Neuronal stem cell (in vitro differentiated cells): ENCODE measurements around the gene DTL.
A peak's percentile ranks its signal among the peaks of the same experiment; 100 is the strongest.

Experiments
- DNase-seq: peaks from one replicate; pipeline ENCODE4 v3.0.0-alpha.2; 2013; ENCODE audit warnings: low spot score
- H2AFZ ChIP-seq: one replicate; pipeline ENCODE4 v1.6.1; 2013; ENCODE audit warnings: mild to moderate bottlenecking, low read length, inconsistent platforms
- H2AK5ac ChIP-seq: 2 replicates; pipeline ENCODE4 v1.6.1; 2013; ENCODE audit warnings: low read depth, mild to moderate bottlenecking, inconsistent platforms, low read length, moderate library complexity, mixed read lengths
- H2BK120ac ChIP-seq: 2 replicates; pipeline ENCODE4 v1.6.1; 2013; ENCODE audit warnings: low read depth, mild to moderate bottlenecking, inconsistent platforms, low read length, moderate library complexity, mixed read lengths
- H2BK12ac ChIP-seq: one replicate; pipeline ENCODE4 v1.6.1; 2013; ENCODE audit warnings: low read length, inconsistent platforms
- H2BK15ac ChIP-seq: 2 replicates; pipeline ENCODE4 v1.6.1; 2013; ENCODE audit warnings: mild to moderate bottlenecking, low read length, inconsistent platforms, mixed read lengths
- H2BK5ac ChIP-seq: one replicate; pipeline ENCODE4 v1.6.1; 2013; ENCODE audit warnings: inconsistent platforms, mild to moderate bottlenecking, low read length, moderate library complexity
- H3K14ac ChIP-seq: one replicate; pipeline ENCODE4 v1.6.1; 2013; ENCODE audit warnings: low read length, inconsistent platforms
- H3K18ac ChIP-seq: 2 replicates; pipeline ENCODE4 v1.6.1; 2013; ENCODE audit warnings: low read length, inconsistent platforms
- H3K23ac ChIP-seq: 2 replicates; pipeline ENCODE4 v1.6.1; 2013; ENCODE audit warnings: low read depth, mild to moderate bottlenecking, mixed read lengths, low read length, inconsistent platforms; ENCODE audit not compliant: poor library complexity
- H3K27ac ChIP-seq: replicated peaks from 3 replicates; pipeline ENCODE4 v1.5.1; 2013; ENCODE audit warnings: low read length, inconsistent platforms
- H3K27me3 ChIP-seq, 3 experiments: 2 replicates each; pipeline ENCODE4 v1.6.1; 2013; ENCODE audit warnings: low read length in 3 of 3, mild to moderate bottlenecking in 2 of 3, inconsistent platforms in 1 of 3, low read depth in 1 of 3, mixed read lengths in 1 of 3, moderate library complexity in 1 of 3; ENCODE audit not compliant: control insufficient read depth in 3 of 3, insufficient read depth in 3 of 3
- H3K36me3 ChIP-seq, 2 donors: replicated peaks in 1 of 2; 2 replicates each; pipeline ENCODE4 v1.6.1; 2013; ENCODE audit warnings: low read length in 2 of 2; ENCODE audit not compliant: control insufficient read depth in 2 of 2, insufficient read depth in 2 of 2
- H3K4ac ChIP-seq: 2 replicates; pipeline ENCODE4 v1.6.1; 2013; ENCODE audit warnings: inconsistent platforms, mild to moderate bottlenecking, low read length, moderate library complexity
- H3K4me1 ChIP-seq, 2 donors: 1 replicate in 1 of 2; 2 replicates in 1 of 2; pipeline ENCODE4 v1.6.1; 2013; ENCODE audit warnings: low read length in 2 of 2, low read depth in 1 of 2; ENCODE audit not compliant: control insufficient read depth in 2 of 2, insufficient read depth in 1 of 2
- H3K4me2 ChIP-seq: one replicate; pipeline ENCODE4 v1.6.1; 2013; ENCODE audit warnings: mild to moderate bottlenecking, low read length, inconsistent platforms; ENCODE audit not compliant: insufficient read depth, poor library complexity, severe bottlenecking
- H3K4me3 ChIP-seq, 2 donors: 2 replicates each; pipeline ENCODE4 v1.5.1; 2013; ENCODE audit warnings: low read length in 2 of 2, mild to moderate bottlenecking in 2 of 2, inconsistent platforms in 1 of 2, moderate library complexity in 1 of 2
- H3K79me1 ChIP-seq: one replicate; pipeline ENCODE4 v1.6.1; 2013; ENCODE audit warnings: low read depth, mild to moderate bottlenecking, inconsistent platforms, low read length, moderate library complexity
- H3K9ac ChIP-seq: one replicate; pipeline ENCODE4 v1.6.1; 2013; ENCODE audit warnings: mild to moderate bottlenecking, low read depth, low read length, inconsistent platforms; ENCODE audit not compliant: poor library complexity
- H3K9me3 ChIP-seq, 2 donors: replicated peaks in 1 of 2; 2 replicates each; pipeline versions ENCODE3 to v1.6.1; 2013; ENCODE audit warnings: low read length in 2 of 2, mild to moderate bottlenecking in 2 of 2, inconsistent platforms in 1 of 2, low read depth in 1 of 2, mixed read lengths in 1 of 2, moderate library complexity in 1 of 2; ENCODE audit not compliant: control insufficient read depth in 2 of 2, insufficient read depth in 1 of 2
- H4K8ac ChIP-seq: one replicate; pipeline ENCODE4 v1.6.1; 2013; ENCODE audit warnings: low read depth, mild to moderate bottlenecking, inconsistent platforms, low read length, moderate library complexity
- H4K91ac ChIP-seq: one replicate; pipeline ENCODE4 v1.6.1; 2013; ENCODE audit warnings: low read length, low read depth, mild to moderate bottlenecking, inconsistent platforms; ENCODE audit not compliant: poor library complexity
- WGBS, 2 donors: extraction: QIAGEN DNeasy Blood & Tissue Kit; methylation state at CpG; one replicate each; pipeline ENCODE4 v1.1.7; 2013; ENCODE audit warnings: missing lambda C conversion rate in 2 of 2, mixed read lengths in 1 of 2; ENCODE audit not compliant: insufficient read length in 2 of 2, insufficient replicate concordance in 1 of 2; ENCODE audit errors: extremely low coverage in 2 of 2; 5-methylcytosine and 5-hydroxymethylcytosine counted together

Gene DTL

GRCh38 chr1:212007886-212008285 lies 27.7 kb upstream of the DTL start:
- Histone ChIP-seq H3K18ac (no peak overlapping the region), H2AK5ac (no peak overlapping the region), H3K27ac (no peak overlapping the region), H3K9me3 (no peaks in the 10 kb centered on the region), H4K91ac (no peak overlapping the region), H3K23ac (no peak overlapping the region), H3K9ac (no peak overlapping the region), H2BK12ac (no peak overlapping the region), H3K4me2 (no peak overlapping the region), H2BK15ac (no peak overlapping the region), H3K14ac (no peak overlapping the region), H3K4me3 (no peak overlapping the region), H2BK120ac (no peak overlapping the region), H2BK5ac (no peak overlapping the region), H2AFZ (no peak overlapping the region), H3K36me3 (peaks cover 11 to 86% of the 10 kb centered on the region in 2 donors), H3K79me1 (no peaks in the 10 kb centered on the region), H4K8ac (no peak overlapping the region), H3K27me3 (no peaks in the 10 kb centered on the region), H3K4ac (no peak overlapping the region), H3K4me1 (no peaks in the 10 kb centered on the region)
- WGBS, 2 donors, result no CpG with 5 or more reads among the region's 9 CpGs
- DNase-seq, result no peak

DNA sequence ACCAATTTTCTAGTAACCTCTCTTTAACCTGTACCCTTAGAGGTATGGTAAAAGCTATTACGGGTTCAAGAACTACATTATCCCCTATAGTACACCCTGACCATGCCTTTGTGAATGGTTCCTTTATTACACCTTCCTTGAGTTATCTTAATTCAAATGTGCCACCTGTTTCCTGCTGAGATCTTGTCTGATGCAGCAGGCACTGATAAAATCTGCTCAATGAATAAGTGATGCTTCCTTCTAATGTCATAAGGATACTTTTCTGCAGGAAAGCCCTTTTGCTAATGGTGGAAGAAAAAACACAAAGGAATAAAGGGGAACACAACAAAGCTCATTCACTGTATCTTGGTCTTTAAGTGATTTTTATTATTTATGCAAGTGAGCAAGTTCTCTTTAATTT lies 26.0 kb upstream of the DTL start:
- H4K91ac ChIP-seq, result no peak overlapping the region
- no peak overlapping the region for H2BK5ac ChIP-seq
- no peak overlapping the region for H2BK15ac ChIP-seq
- H4K8ac ChIP-seq, result no peak overlapping the region
- peaks cover 11 to 82% of the 10 kb centered on the region in 2 donors for H3K36me3 ChIP-seq
- H3K4me3 ChIP-seq, result no peak overlapping the region
- no peak overlapping the region for H3K18ac ChIP-seq
- H3K27me3 ChIP-seq, result no peaks in the 10 kb centered on the region
- no peak overlapping the region for H2AK5ac ChIP-seq
- H2AFZ ChIP-seq, result no peak overlapping the region
- H3K4ac ChIP-seq, result no peak overlapping the region
- H3K9me3 ChIP-seq, result no peaks in the 10 kb centered on the region
- no peak overlapping the region for H3K4me2 ChIP-seq
- no peak for DNase-seq
- H3K14ac ChIP-seq, result no peak overlapping the region
- H3K9ac ChIP-seq, result no peak overlapping the region
- H2BK120ac ChIP-seq, result no peak overlapping the region
- no peak overlapping the region for H3K23ac ChIP-seq
- H3K4me1 ChIP-seq, result no peaks in the 10 kb centered on the region
- H2BK12ac ChIP-seq, result no peak overlapping the region
- no CpG with 5 or more reads among the region's 1 CpG for WGBS, 2 donors
- H3K79me1 ChIP-seq, result no peaks in the 10 kb centered on the region
- H3K27ac ChIP-seq, result no peak overlapping the region

- Histone ChIP-seq H2AK5ac (no peak overlapping the region), H4K91ac (no peak overlapping the region), H2BK12ac (no peak overlapping the region), H3K4ac (no peak overlapping the region), H3K9me3 (no peaks in the 10 kb centered on the region), H3K23ac (no peak overlapping the region), H2BK120ac (no peak overlapping the region), H3K14ac (no peak overlapping the region), H3K36me3 (peaks cover 11 to 78% of the 10 kb centered on the region in 2 donors), H3K18ac (no peak overlapping the region), H2AFZ (no peak overlapping the region), H4K8ac (no peak overlapping the region), H2BK15ac (no peak overlapping the region), H3K9ac (no peak overlapping the region), H3K79me1 (no peaks in the 10 kb centered on the region), H2BK5ac (no peak overlapping the region), H3K4me2 (no peak overlapping the region), H3K4me1 (no peaks in the 10 kb centered on the region), H3K27ac (no peak overlapping the region), H3K4me3 (no peak overlapping the region), H3K27me3 (no peaks in the 10 kb centered on the region)
- no CpG with 5 or more reads among the region's 3 CpGs for WGBS, 2 donors
- no peak for DNase-seq
Observed at GRCh38 chr1:212010004-212010403, 25.5 kb upstream of the DTL start.

DNA sequence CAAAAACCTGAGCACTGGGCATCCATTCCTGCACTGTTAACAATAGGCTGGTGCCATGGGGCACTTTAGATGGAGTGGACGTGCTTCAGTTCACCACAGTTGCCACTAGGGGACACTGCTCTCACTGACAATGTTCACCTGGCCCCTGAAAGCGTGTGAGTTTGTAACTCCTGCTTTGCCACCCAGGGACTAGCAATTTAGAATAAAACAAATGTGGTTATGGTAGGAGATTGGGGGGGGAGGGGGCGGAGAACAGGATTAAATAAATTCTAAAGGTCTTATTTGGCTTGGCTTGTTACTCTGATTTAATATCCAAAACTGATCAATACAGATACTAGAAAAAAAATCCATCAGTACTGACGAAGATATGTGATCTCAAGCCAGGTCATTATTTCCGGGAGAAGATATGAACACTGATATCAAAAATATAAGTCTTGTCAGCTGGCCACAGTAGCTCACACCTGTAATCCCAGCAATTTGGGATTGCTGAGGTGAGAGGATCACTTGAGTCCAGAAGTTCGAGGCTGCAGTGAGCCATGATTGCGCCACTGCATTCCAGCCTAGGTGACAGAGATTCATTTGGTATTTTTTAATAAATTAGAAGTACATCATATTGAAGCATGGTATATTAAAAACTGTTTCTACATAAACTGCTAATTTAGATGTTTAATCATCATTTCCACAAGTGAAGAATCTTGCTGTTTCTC lies 23.4 kb upstream of the DTL start:
- Histone ChIP-seq H2BK120ac (no peak overlapping the region), H3K4ac (no peak overlapping the region), H3K4me3 (no peak overlapping the region), H3K23ac (no peak overlapping the region), H3K9ac (no peak overlapping the region), H3K27me3 (no peaks in the 10 kb centered on the region), H3K79me1 (no peaks in the 10 kb centered on the region), H3K14ac (no peak overlapping the region), H3K4me2 (no peak overlapping the region), H2AK5ac (no peak overlapping the region), H3K36me3 (peaks cover 10 to 71% of the 10 kb centered on the region in 2 donors), H3K9me3 (peaks cover 0 to 9% of the 10 kb centered on the region in 2 donors), H4K91ac (no peak overlapping the region), H2BK12ac (no peak overlapping the region), H3K18ac (no peak overlapping the region), H3K27ac (no peak overlapping the region), H3K4me1 (no peaks in the 10 kb centered on the region), H4K8ac (no peak overlapping the region), H2AFZ (no peak overlapping the region), H2BK15ac (no peak overlapping the region), H2BK5ac (no peak overlapping the region)
- WGBS, 2 donors, result no CpG with 5 or more reads among the region's 7 CpGs
- peak; percentile 35 for DNase-seq
